Mesendoderm (in vitro differentiated cells): ENCODE measurements around the gene ZNF225.
A peak's percentile ranks its signal among the peaks of the same experiment; 100 is the strongest.
"Not testable (repeated sequence)": the region's sequence is repeated elsewhere in the genome, so short reads cannot be mapped to it uniquely, and the experiment has no call there.

Experiments
- DNase-seq: peaks from one replicate; pipeline ENCODE4 v3.0.0; 2013
- H2AK5ac ChIP-seq: 2 replicates; pipeline ENCODE4 v1.6.1; 2013; ENCODE audit warnings: low read length, inconsistent platforms
- H2BK120ac ChIP-seq: 2 replicates; pipeline ENCODE4 v1.6.1; 2013; ENCODE audit warnings: low read depth, mild to moderate bottlenecking, low read length, moderate library complexity, mixed read lengths
- H2BK15ac ChIP-seq: replicated peaks from 2 replicates; pipeline ENCODE4 v1.6.1; 2013; ENCODE audit warnings: low read depth, mild to moderate bottlenecking, moderate library complexity
- H2BK5ac ChIP-seq: 2 replicates; pipeline ENCODE4 v1.6.1; 2013; ENCODE audit warnings: low read length, inconsistent platforms
- H3K18ac ChIP-seq: 2 replicates; pipeline ENCODE4 v1.6.1; 2013; ENCODE audit warnings: mild to moderate bottlenecking, low read length, mixed read lengths
- H3K23ac ChIP-seq: one replicate; pipeline ENCODE4 v1.6.1; 2013; ENCODE audit warnings: low read length
- H3K27ac ChIP-seq: 2 replicates; pipeline ENCODE4 v1.5.1; 2013; ENCODE audit warnings: low read depth, mild to moderate bottlenecking, inconsistent platforms, low read length, moderate library complexity
- H3K27me3 ChIP-seq: 2 replicates; pipeline ENCODE4 v1.6.1; 2013; ENCODE audit warnings: low read length, control low read depth, mild to moderate bottlenecking, inconsistent platforms; ENCODE audit not compliant: insufficient read depth, poor library complexity
- H3K36me3 ChIP-seq: 2 replicates; pipeline ENCODE4 v1.6.1; 2013; ENCODE audit warnings: low read length, inconsistent platforms; ENCODE audit not compliant: control insufficient read depth, insufficient read depth
- H3K4ac ChIP-seq: one replicate; pipeline ENCODE4 v1.6.1; 2013; ENCODE audit warnings: low read depth, mild to moderate bottlenecking, low read length, moderate library complexity
- H3K4me1 ChIP-seq: 2 replicates; pipeline ENCODE4 v1.6.1; 2013; ENCODE audit warnings: low read depth, low read length, inconsistent platforms; ENCODE audit not compliant: control insufficient read depth
- H3K4me2 ChIP-seq: 2 replicates; pipeline ENCODE4 v1.6.1; 2013; ENCODE audit warnings: low read length
- H3K4me3 ChIP-seq: 2 replicates; pipeline ENCODE4 v1.5.1; 2013; ENCODE audit warnings: mild to moderate bottlenecking, low read length
- H3K56ac ChIP-seq: one replicate; pipeline ENCODE4 v1.6.1; 2013; ENCODE audit warnings: low read length
- H3K79me1 ChIP-seq: 2 replicates; pipeline ENCODE4 v1.6.1; 2013; ENCODE audit warnings: low read length, inconsistent platforms
- H3K79me2 ChIP-seq: 2 replicates; pipeline ENCODE4 v1.6.1; 2013; ENCODE audit warnings: mild to moderate bottlenecking, low read length; ENCODE audit not compliant: control insufficient read depth, insufficient read depth
- H3K9ac ChIP-seq: 2 replicates; pipeline ENCODE4 v1.6.1; 2013; ENCODE audit warnings: low read length, inconsistent platforms
- H4K5ac ChIP-seq: one replicate; pipeline ENCODE4 v1.6.1; 2013; ENCODE audit warnings: low read length
- H4K8ac ChIP-seq: one replicate; pipeline ENCODE4 v1.6.1; 2013; ENCODE audit warnings: low read depth, mild to moderate bottlenecking, control low read depth, low read length, moderate library complexity
- WGBS: extraction: QIAGEN DNeasy Blood & Tissue Kit; methylation state at CpG from one replicate; pipeline ENCODE4 v1.1.7; 2013; ENCODE audit warnings: low lambda C conversion rate, missing lambda C conversion rate; ENCODE audit not compliant: insufficient coverage; ENCODE audit errors: extremely low coverage; 5-methylcytosine and 5-hydroxymethylcytosine counted together

The ZNF225 gene

GRCh38 chr19:44111910-44112463 lies 1.2 kb upstream of the ZNF225 start:
- H2BK15ac ChIP-seq: no peak overlapping the region
- WGBS: no CpG with 5 or more reads among the region's 17 CpGs
- H2BK5ac ChIP-seq: no peak overlapping the region
- H3K4me3 ChIP-seq: peak overlapping the region; percentile 47
- H4K8ac ChIP-seq: peak overlapping the region; percentile 13
- H3K79me2 ChIP-seq: peaks cover 1% of the 10 kb centered on the region
- H3K56ac ChIP-seq: peak overlapping the region; percentile 75
- DNase-seq: peak; percentile 98
- H3K4me1 ChIP-seq: no peaks in the 10 kb centered on the region
- no peak overlapping the region for H2AK5ac ChIP-seq
- peak overlapping the region; percentile 53 for H3K9ac ChIP-seq
- no peak overlapping the region for H3K18ac ChIP-seq
- no peak overlapping the region for H3K23ac ChIP-seq
- H3K36me3 ChIP-seq: no peaks in the 10 kb centered on the region
- H3K4me2 ChIP-seq: peak overlapping the region; percentile 39
- no peaks in the 10 kb centered on the region for H3K79me1 ChIP-seq
- no peak overlapping the region for H2BK120ac ChIP-seq
- no peaks in the 10 kb centered on the region for H3K27me3 ChIP-seq
- H3K27ac ChIP-seq: no peak overlapping the region
- no peak overlapping the region for H4K5ac ChIP-seq
- no peak overlapping the region for H3K4ac ChIP-seq

- Histone ChIP-seq H3K36me3 (no peaks in the 10 kb centered on the region), H3K4me2 (peak overlapping the region; percentile 42), H3K4ac (no peak overlapping the region), H3K23ac (no peak overlapping the region), H2BK15ac (no peak overlapping the region), H3K79me1 (no peaks in the 10 kb centered on the region), H2BK5ac (no peak overlapping the region), H3K4me1 (no peaks in the 10 kb centered on the region), H3K4me3 (peak overlapping the region; percentile 57), H3K27me3 (no peaks in the 10 kb centered on the region), H3K56ac (peak overlapping the region; percentile 79), H3K79me2 (peaks cover 1% of the 10 kb centered on the region), H4K5ac (no peak overlapping the region), H3K18ac (no peak overlapping the region), H2BK120ac (no peak overlapping the region), H4K8ac (no peak overlapping the region), H2AK5ac (no peak overlapping the region), H3K27ac (no peak overlapping the region), H3K9ac (peak overlapping the region; percentile 76)
- DNase-seq: no peak
- no CpG with 5 or more reads among the region's 11 CpGs for WGBS
These were observed 429 bp upstream of the ZNF225 start for GRCh38 chr19:44112802-44113137.

- Histone ChIP-seq H2BK5ac (no peak overlapping the region), H3K18ac (no peak overlapping the region), H2BK15ac (no peak overlapping the region), H4K8ac (no peak overlapping the region), H3K79me1 (no peaks in the 10 kb centered on the region), H2AK5ac (no peak overlapping the region), H2BK120ac (no peak overlapping the region), H3K23ac (no peak overlapping the region), H3K56ac (peak overlapping the region; percentile 84), H3K27ac (no peak overlapping the region), H3K4me2 (peak overlapping the region; percentile 66), H3K4ac (no peak overlapping the region), H3K36me3 (no peaks in the 10 kb centered on the region), H3K79me2 (peaks cover 1% of the 10 kb centered on the region), H3K27me3 (no peaks in the 10 kb centered on the region), H3K4me1 (no peaks in the 10 kb centered on the region), H4K5ac (no peak overlapping the region), H3K4me3 (peak overlapping the region; percentile 83), H3K9ac (peak overlapping the region; percentile 87)
- peak; percentile 15 for DNase-seq
- WGBS: no CpG with 5 or more reads among the region's 18 CpGs
These were observed 688 bp downstream of the ZNF225 start for GRCh38 chr19:44113784-44114390.

GRCh38 chr19:44121162-44121561 lies 8.0 kb downstream of the ZNF225 start:
- no CpG with 5 or more reads among the region's 4 CpGs for WGBS
- not testable (repeated sequence) for H3K27ac ChIP-seq, H3K4ac ChIP-seq, H4K8ac ChIP-seq, H3K56ac ChIP-seq, H2BK15ac ChIP-seq, H3K36me3 ChIP-seq, H2BK5ac ChIP-seq, H2BK120ac ChIP-seq, H3K18ac ChIP-seq, H3K27me3 ChIP-seq, DNase-seq, H3K79me1 ChIP-seq, H3K4me3 ChIP-seq, H3K23ac ChIP-seq, H3K4me1 ChIP-seq, H3K79me2 ChIP-seq, H3K4me2 ChIP-seq, H4K5ac ChIP-seq, H2AK5ac ChIP-seq, H3K9ac ChIP-seq

GRCh38 chr19:44131955-44132354 lies 18.8 kb downstream of the ZNF225 start:
- H2BK5ac ChIP-seq: no peak overlapping the region
- H3K23ac ChIP-seq: no peak overlapping the region
- H3K18ac ChIP-seq: no peak overlapping the region
- no peak overlapping the region for H4K8ac ChIP-seq
- no peak overlapping the region for H3K9ac ChIP-seq
- H2BK120ac ChIP-seq: no peak overlapping the region
- no peak overlapping the region for H4K5ac ChIP-seq
- H3K27ac ChIP-seq: no peak overlapping the region
- peaks cover 3% of the 10 kb centered on the region for H3K36me3 ChIP-seq
- H3K79me1 ChIP-seq: no peaks in the 10 kb centered on the region
- no peak overlapping the region for H3K56ac ChIP-seq
- H3K27me3 ChIP-seq: no peaks in the 10 kb centered on the region
- H2AK5ac ChIP-seq: no peak overlapping the region
- DNase-seq: no peak
- H3K4me3 ChIP-seq: no peak overlapping the region
- no CpG with 5 or more reads among the region's 5 CpGs for WGBS
- no peak overlapping the region for H3K4me2 ChIP-seq
- no peaks in the 10 kb centered on the region for H3K4me1 ChIP-seq
- no peak overlapping the region for H2BK15ac ChIP-seq
- H3K79me2 ChIP-seq: no peaks in the 10 kb centered on the region
- no peak overlapping the region for H3K4ac ChIP-seq
